SH-SY5Y (cell line): ENCODE data around the gene PGM1.

Experiments used
- GATA2 ChIP-seq: IDR thresholded peaks from 2 replicates; pipeline ENCODE4 v1.6.1; 2011; ENCODE audit warnings: mild to moderate bottlenecking, low read depth, low read length
- GATA3 ChIP-seq: IDR thresholded peaks from 2 replicates; pipeline ENCODE4 v1.6.1; 2011; ENCODE audit warnings: low read depth, mild to moderate bottlenecking, low read length, moderate library complexity

- TF ChIP-seq GATA2 (no peak), GATA3 (no peak)
Measured at GRCh38 chr1:63670164-63670563, 77.0 kb downstream of the PGM1 start.
